Measurements from ENCODE around the gene ABCC9.

ABCC9 gene

GRCh38 chr12:21865846-21866245 lies 75.4 kb downstream of the ABCC9 start:
- no peak for DNase-seq

DNA sequence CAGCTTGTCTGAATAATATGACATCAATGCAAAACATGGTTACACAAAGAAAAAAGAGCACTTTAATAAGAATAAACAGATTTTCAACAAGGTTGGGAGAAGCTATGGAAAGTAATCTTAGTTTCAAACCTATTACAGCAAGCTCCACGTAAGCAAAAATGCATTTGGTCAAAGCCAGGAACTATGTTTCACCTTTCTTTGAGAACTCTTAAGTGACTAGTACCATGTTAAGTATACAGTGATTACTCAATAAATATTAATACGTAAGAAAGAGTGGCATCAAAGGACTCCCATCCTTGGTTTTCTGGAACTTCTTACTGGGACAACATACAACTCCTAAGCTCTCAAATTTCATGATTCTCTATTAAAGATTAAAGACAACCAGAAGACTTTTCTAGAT lies 80.7 kb downstream of the ABCC9 start:
- DNase-seq, result no peak

- no peak for DNase-seq
Observed at GRCh38 chr12:21860128-21860527, 81.1 kb downstream of the ABCC9 start.

- no peak for DNase-seq
Observed at GRCh38 chr12:21852251-21852650, 89.0 kb downstream of the ABCC9 start.

- no peak for DNase-seq
Observed at GRCh38 chr12:21851151-21851550, 90.1 kb downstream of the ABCC9 start.

- no peak for DNase-seq
Observed at GRCh38 chr12:21850419-21850818, 90.8 kb downstream of the ABCC9 start.

DNA sequence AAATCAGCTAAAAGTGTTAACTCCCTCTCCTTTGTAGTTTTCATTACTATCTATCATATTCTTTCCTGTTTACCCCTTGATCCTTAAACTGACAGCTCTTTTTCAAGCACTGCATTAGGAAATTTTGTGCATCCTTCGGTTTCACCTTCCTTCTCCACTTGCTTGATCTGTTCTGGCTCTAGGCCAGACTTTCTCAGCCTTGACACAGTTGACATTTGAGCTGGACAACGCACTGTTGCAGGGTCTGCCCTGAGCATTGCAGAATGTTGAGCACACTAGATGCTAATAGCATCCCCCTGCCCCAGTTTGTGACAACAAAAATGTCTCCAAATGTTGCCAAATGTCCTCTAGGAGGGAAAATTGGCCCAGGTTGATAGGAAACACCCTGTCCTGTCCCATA lies 91.3 kb downstream of the ABCC9 start:
- no peak for DNase-seq

DNA sequence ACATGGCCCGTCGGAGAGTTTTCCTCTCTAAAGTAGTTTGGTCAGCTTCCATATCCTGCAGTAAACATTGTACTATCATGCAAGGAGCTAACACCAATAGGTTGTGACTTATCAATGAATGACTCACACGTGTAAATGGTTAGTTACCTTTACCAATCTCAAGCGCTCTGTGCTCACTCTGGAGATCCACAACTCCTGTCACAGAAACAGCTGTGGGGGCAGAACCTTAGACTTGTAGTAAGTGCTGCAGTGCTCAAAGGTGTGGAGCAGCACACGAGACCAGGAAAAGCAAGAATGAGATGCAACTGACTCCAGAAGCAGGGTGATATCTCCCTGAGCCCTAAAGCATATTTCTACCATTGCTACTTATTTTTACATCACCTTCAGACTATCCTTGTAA lies 93.0 kb downstream of the ABCC9 start:
- DNase-seq, result no peak

DNA sequence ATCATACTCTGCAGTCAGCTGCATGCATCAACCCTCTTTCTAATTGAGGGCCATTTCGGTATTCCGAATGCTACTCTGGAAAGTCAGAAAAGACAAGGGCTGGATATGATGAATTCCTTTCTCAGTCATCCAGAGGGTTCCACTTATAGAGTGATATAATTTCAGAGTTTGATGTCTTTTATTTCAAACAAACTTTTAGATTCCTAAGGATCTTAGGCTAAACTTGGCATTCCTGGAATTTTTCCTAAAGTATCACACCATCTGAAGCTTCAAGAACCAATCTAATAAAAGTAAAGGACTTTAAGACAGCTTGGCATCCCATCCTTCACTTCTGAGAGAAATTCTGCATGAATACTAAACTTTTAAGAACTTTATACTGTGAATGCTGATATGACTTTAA lies 97.4 kb downstream of the ABCC9 start:
- no peak for DNase-seq

DNA sequence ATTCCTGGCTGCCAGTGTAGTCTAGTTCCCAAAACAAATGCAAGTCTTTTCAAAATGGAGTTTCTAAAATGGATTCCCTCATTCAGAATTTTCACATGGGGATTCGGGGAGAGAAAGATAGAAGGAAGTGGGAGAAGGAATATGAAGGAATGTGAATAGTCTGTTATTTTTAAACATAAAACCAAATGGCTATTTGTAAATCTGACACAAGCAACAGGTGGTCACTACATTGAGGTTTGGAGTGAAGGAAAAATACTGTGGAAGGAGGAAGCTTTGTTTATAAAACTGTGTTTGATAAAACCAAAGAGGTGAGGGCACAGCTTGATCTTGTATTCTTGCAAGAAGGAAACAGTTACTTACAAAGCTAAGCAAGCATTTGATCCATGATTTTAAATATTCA lies 101.5 kb downstream of the ABCC9 start:
- DNase-seq, result no peak

GRCh38 chr12:21837847-21838246 lies 103.4 kb downstream of the ABCC9 start:
- DNase-seq, result no peak

GRCh38 chr12:21831791-21832344 lies 109.4 kb downstream of the ABCC9 start:
- DNase-seq, result no peak

GRCh38 chr12:21828779-21829178 lies 112.4 kb downstream of the ABCC9 start:
- DNase-seq, result no peak

DNA sequence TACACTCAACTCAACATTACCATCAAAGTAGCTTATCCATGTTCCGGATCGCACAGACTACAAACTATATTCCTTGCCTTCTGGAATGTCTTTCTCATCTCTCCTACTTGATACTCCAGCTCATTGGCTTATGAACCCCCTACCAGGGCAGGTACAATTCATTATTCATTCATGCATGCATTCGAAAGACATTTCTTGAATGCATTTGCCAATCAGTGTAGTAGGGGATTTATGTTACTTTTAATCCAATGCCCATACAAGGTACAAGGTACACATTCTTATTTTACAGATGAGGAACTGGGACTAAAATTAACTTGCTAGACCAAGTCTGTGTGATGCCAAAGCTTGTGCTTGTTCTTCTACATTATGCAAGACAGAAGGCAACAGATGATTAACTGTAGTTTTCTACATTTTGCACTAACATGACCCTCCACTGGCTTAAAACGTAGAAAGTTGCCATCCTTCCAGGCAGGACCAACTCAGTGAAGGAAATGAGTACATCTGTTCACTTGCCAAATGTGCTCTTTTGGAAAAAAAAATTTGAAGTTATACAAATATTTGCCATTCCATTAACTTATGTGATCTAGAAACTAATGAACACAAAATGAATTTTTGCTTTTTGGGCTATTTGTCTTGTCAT lies 113.0 kb downstream of the ABCC9 start:
- no peak for DNase-seq

DNA sequence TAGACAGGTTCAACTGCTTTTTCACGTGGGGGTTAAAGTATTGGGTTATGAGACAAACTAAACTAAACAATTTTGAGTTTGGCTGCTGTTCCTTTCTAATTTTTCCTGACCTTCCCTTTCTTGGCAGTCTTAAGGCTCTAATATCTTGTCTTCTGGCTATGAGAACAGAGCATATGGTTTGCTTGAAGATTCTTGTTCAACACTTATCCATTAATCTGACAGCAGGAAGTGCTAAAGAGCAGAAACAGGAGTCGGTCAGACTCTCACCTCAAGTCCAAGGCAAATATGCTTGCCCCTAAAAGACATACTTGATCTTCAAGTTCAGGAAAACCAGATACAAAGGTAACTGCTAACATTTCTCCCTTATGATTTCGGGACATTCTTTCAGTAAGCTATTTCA lies 114.1 kb downstream of the ABCC9 start:
- no peak for DNase-seq

DNA sequence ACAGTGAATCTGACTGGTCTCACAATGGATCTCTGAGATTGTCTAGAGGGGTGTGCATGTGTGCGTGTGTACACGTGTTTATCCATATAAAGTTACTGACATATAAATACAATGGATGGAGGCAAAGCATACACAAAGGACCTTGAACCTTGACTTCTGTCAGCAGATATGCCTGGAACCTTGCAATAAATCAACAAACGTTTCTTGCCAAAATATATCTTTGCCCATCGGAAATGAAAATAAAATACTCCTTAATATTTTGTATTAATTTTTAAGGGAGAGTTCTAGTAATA lies 114.7 kb downstream of the ABCC9 start:
- DNase-seq, result no peak

DNA sequence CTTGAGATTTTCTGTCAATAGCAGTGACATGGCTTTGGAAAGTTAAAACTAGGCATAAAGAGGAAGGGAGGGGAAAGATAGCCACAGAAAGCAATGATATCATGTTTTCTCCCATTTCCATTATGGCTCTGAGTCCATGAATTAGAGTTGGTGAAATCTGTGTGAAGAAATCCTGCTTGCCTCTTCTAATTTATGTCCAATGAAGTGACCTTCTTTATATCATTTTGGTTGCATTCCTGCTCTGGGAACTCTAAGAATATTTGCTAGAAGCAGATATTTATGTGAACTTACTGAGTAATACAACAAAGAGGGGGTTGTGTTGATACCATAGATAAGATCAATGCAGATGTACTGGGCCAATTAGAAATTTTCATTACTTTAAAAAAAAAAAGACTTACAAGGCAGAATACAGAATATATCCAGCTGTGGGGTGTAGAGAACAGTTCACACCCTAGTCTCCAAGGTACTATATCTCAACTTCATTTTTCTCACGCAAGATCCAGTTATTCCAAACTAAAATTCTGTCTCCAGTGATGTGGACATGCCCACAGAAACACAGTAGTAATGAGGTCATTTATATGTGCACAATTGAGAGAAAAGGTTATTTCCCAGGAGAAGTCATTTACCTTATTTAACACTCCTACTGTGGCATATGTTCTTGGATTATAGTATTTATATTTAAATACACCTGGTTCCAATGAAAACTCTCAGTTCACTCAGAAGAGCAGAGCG lies 115.2 kb downstream of the ABCC9 start:
- DNase-seq, result no peak

GRCh38 chr12:21823581-21823980 lies 117.6 kb downstream of the ABCC9 start:
- no peak for DNase-seq

GRCh38 chr12:21819678-21820077 lies 121.5 kb downstream of the ABCC9 start:
- DNase-seq, result no peak

GRCh38 chr12:21819236-21819635 lies 122.0 kb downstream of the ABCC9 start:
- no peak for DNase-seq

GRCh38 chr12:21818627-21819026 lies 122.6 kb downstream of the ABCC9 start:
- no peak for DNase-seq

- DNase-seq, result no peak
Observed at GRCh38 chr12:21815306-21816062, 125.7 kb downstream of the ABCC9 start.

DNA sequence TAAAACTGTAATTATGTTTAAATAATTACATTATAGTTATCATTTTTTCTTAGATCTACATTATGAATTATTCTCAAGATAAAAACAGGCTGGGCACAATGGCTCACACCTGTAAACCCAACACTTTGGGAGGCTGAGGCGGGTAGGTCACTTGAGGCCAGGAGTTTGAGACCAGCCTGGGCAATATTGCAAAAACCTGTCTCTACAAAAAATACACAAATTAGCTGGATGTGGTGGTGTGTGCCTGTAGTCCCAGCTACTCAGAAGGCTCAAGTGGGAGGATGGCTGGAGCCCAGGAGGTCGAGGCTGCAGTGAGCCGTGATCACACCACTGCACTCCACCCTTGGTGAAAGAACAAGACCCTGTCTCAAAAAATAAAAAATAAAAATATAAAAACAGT lies 126.4 kb downstream of the ABCC9 start:
- no peak for DNase-seq

DNA sequence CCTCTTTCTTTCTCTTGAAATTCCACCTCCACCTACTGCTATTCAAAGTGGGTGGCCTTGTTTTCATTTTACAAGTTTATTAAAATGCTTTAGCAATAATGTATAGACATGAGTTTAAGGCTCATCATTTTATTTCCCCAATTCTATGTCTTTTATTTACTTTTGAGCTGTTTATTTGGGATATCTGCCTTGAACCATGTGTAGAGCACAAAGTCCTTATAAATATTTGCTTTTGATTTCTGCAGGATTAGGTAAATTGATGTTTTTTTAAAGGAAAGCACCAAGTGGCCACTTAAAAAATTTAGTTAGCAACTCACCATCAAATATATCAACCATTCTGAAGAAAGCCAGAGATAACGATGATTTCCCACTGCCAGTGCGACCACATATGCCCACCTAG lies 126.9 kb downstream of the ABCC9 start:
- DNase-seq, result no peak
